ENCODE data around the gene TMEM117.

DNA sequence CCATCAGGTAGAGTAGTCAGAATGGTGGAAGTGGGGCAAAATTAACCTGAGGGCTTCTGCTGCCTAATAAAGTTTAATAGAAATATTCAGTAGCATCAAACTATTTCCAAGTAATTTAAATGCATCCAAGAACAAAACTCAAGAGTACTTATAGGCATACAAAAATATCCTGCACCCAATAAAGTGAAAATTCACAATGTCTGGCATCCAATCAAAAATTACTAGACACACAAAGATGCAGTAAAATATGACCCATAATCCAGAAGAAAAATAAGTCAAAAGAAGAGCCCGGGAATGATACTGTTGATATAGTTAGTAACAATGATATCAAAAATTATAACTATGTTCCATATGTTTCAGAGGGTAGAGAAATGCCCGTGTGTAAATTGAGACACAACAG is 95.3 kb downstream of the TMEM117 start:
- TF ChIP-seq, protein P1, sequence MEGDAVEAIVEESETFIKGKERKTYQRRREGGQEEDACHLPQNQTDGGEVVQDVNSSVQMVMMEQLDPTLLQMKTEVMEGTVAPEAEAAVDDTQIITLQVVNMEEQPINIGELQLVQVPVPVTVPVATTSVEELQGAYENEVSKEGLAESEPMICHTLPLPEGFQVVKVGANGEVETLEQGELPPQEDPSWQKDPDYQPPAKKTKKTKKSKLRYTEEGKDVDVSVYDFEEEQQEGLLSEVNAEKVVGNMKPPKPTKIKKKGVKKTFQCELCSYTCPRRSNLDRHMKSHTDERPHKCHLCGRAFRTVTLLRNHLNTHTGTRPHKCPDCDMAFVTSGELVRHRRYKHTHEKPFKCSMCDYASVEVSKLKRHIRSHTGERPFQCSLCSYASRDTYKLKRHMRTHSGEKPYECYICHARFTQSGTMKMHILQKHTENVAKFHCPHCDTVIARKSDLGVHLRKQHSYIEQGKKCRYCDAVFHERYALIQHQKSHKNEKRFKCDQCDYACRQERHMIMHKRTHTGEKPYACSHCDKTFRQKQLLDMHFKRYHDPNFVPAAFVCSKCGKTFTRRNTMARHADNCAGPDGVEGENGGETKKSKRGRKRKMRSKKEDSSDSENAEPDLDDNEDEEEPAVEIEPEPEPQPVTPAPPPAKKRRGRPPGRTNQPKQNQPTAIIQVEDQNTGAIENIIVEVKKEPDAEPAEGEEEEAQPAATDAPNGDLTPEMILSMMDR (IDR thresholded peaks at IDR 0.05): no peak
- no peak for TF ChIP-seq POLR2A (IDR thresholded peaks at IDR 0.05)
